IMR-90 (cell line): ENCODE results near the gene C1orf87. TPM values are rescaled to one million over a fixed set of nuclear protein-coding genes. Genes with fewer than 3 reads are reported as not detected.

Experiments used
- ATAC-seq: fragments of 200-7000 bp; cut with Tn5 transposase; 2 replicates; pipeline ENCODE4 v1.9.1; 2020; ENCODE audit warnings: low read depth, mild to moderate bottlenecking, moderate library complexity
- BruUV-seq: library from RNA; stranded (reverse); fragments of 400-500 nt; replicated peaks from 2 replicates; lab custom pipeline; 2021; lab: Mats Ljungman, UMichigan
- CTCF ChIA-PET: fragments of 300-600 bp; formaldehyde crosslinking; extraction: SDS; loops from one replicate; lab custom pipeline; 2021; ENCODE audit warnings: antibody characterized with exemption; lab: Yijun Ruan, JAX
- POLR2A ChIA-PET: fragments of 300-600 bp; sonication (Branson Sonifier 250); formaldehyde crosslinking; loops from one replicate; lab custom pipeline; 2022; ENCODE audit warnings: antibody characterized with exemption; ENCODE audit not compliant: unreplicated experiment; lab: Charles Lee
- DNase-seq: peaks from one replicate; pipeline ENCODE4 v3.0.0; 2013
- H2AFZ ChIP-seq: replicated peaks from 2 replicates; pipeline ENCODE3; 2013; ENCODE audit warnings: low read length, mild to moderate bottlenecking; ENCODE audit not compliant: poor library complexity
- H2AK5ac ChIP-seq: 2 replicates; pipeline ENCODE4 v1.6.1; 2013; ENCODE audit warnings: low read depth, low read length, inconsistent platforms
- H2AK9ac ChIP-seq: replicated peaks from 2 replicates; pipeline ENCODE3; 2013; ENCODE audit warnings: mild to moderate bottlenecking, low read depth, low read length, moderate library complexity; ENCODE audit not compliant: poor library complexity
- H2BK120ac ChIP-seq: 2 replicates; pipeline ENCODE4 v1.6.1; 2013; ENCODE audit warnings: low read depth, low read length, inconsistent platforms
- H2BK15ac ChIP-seq: 3 replicates; pipeline ENCODE4 v1.6.1; 2013; ENCODE audit warnings: low read depth, low read length, inconsistent platforms
- H2BK20ac ChIP-seq: 2 replicates; pipeline ENCODE4 v1.6.1; 2013; ENCODE audit warnings: low read depth, mild to moderate bottlenecking, inconsistent platforms, low read length, moderate library complexity
- H2BK5ac ChIP-seq: 2 replicates; pipeline ENCODE4 v1.6.1; 2013; ENCODE audit warnings: mild to moderate bottlenecking, low read depth, low read length, inconsistent platforms; ENCODE audit not compliant: poor library complexity, severe bottlenecking
- H3K14ac ChIP-seq: replicated peaks from 2 replicates; pipeline ENCODE4 v1.6.1; 2013; ENCODE audit warnings: low read depth, low read length, inconsistent platforms
- H3K18ac ChIP-seq: 2 replicates; pipeline ENCODE4 v1.6.1; 2013; ENCODE audit warnings: low read depth, low read length, control low read depth
- H3K23ac ChIP-seq: 2 replicates; pipeline ENCODE4 v1.6.1; 2013; ENCODE audit warnings: low read depth, low read length, inconsistent platforms
- H3K27ac ChIP-seq: 2 replicates; pipeline ENCODE4 v1.5.1; 2013; ENCODE audit warnings: mild to moderate bottlenecking, control low read depth, low read length; ENCODE audit not compliant: insufficient read depth
- H3K27me3 ChIP-seq: 2 replicates; pipeline ENCODE4 v1.6.1; 2013; ENCODE audit warnings: low read length; ENCODE audit not compliant: control insufficient read depth, insufficient read depth
- H3K36me3 ChIP-seq: 2 replicates; pipeline ENCODE4 v1.6.1; 2013; ENCODE audit warnings: low read length, mixed read lengths; ENCODE audit not compliant: control insufficient read depth, insufficient read depth
- H3K4ac ChIP-seq: 2 replicates; pipeline ENCODE4 v1.6.1; 2013; ENCODE audit warnings: low read depth, low read length, inconsistent platforms
- H3K4me1 ChIP-seq: 2 replicates; pipeline ENCODE4 v1.6.1; 2013; ENCODE audit warnings: low read length, mixed read lengths; ENCODE audit not compliant: control insufficient read depth, insufficient read depth
- H3K4me2 ChIP-seq: 2 replicates; pipeline ENCODE4 v1.6.1; 2013; ENCODE audit warnings: low read depth, mild to moderate bottlenecking, control low read depth, low read length, moderate library complexity
- H3K4me3 ChIP-seq: 2 replicates; pipeline ENCODE4 v1.5.1; 2013; ENCODE audit warnings: low read depth, mild to moderate bottlenecking, control low read depth, low read length, moderate library complexity; ENCODE audit not compliant: insufficient read depth
- H3K56ac ChIP-seq: 2 replicates; pipeline ENCODE4 v1.6.1; 2013; ENCODE audit warnings: low read length, inconsistent platforms; ENCODE audit not compliant: insufficient read depth; ENCODE audit errors: extremely low read depth
- H3K79me1 ChIP-seq, 2 experiments: 2 replicates each; pipeline ENCODE4 v1.6.1; 2013; ENCODE audit warnings: low read length in 2 of 2, inconsistent platforms in 1 of 2, low read depth in 1 of 2
- H3K9ac ChIP-seq: 2 replicates; pipeline ENCODE4 v1.6.1; 2013; ENCODE audit warnings: low read depth, low read length, control low read depth
- H3K9me1 ChIP-seq: 2 replicates; pipeline ENCODE4 v1.6.1; 2013; ENCODE audit warnings: low read length, inconsistent platforms; ENCODE audit not compliant: insufficient read depth
- H3K9me3 ChIP-seq: 2 replicates; pipeline ENCODE4 v1.6.1; 2013; ENCODE audit warnings: low read length; ENCODE audit not compliant: control insufficient read depth, insufficient read depth
- H4K20me1 ChIP-seq: 2 replicates; pipeline ENCODE4 v1.6.1; 2013; ENCODE audit warnings: low read length, inconsistent platforms; ENCODE audit not compliant: insufficient read depth
- H4K5ac ChIP-seq: 2 replicates; pipeline ENCODE4 v1.6.1; 2013; ENCODE audit warnings: mild to moderate bottlenecking, low read depth, low read length, control low read depth
- H4K8ac ChIP-seq, 2 experiments: 2 replicates each; pipeline ENCODE4 v1.6.1; 2013; ENCODE audit warnings: low read depth in 2 of 2, low read length in 2 of 2, control low read depth in 1 of 2, inconsistent platforms in 1 of 2
- H4K91ac ChIP-seq: 2 replicates; pipeline ENCODE4 v1.6.1; 2013; ENCODE audit warnings: low read depth, low read length, inconsistent platforms; ENCODE audit not compliant: insufficient read depth
- BHLHE40 ChIP-seq: fragments of 150-350 bp; IDR thresholded peaks from 2 replicates; pipeline ENCODE4 v1.6.1; 2016; ENCODE audit warnings: mild to moderate bottlenecking, low read depth, low read length
- CEBPB ChIP-seq: IDR thresholded peaks from 2 replicates; pipeline ENCODE4 v1.6.1; 2012; ENCODE audit warnings: low read depth, low read length, improper control_type of control experiment
- FOS ChIP-seq: fragments of 150-350 bp; IDR thresholded peaks from 2 replicates; pipeline ENCODE4 v1.6.1; 2016; ENCODE audit warnings: low read depth, low read length
- MAFK ChIP-seq: IDR thresholded peaks from 2 replicates; pipeline ENCODE4 v1.6.1; 2012; ENCODE audit warnings: low read depth, low read length, improper control_type of control experiment
- MAZ ChIP-seq: IDR thresholded peaks from 2 replicates; pipeline ENCODE4 v1.6.1; 2012; ENCODE audit warnings: low read depth, mild to moderate bottlenecking, low read length, improper control_type of control experiment, moderate library complexity, borderline replicate concordance
- MXI1 ChIP-seq: IDR thresholded peaks from 2 replicates; pipeline ENCODE4 v1.6.1; 2012; ENCODE audit warnings: low read depth, mild to moderate bottlenecking, low read length, moderate library complexity, borderline replicate concordance
- NFE2L2 ChIP-seq: fragments of 150-350 bp; IDR thresholded peaks from 2 replicates; pipeline ENCODE4 v1.6.1; 2016; ENCODE audit warnings: low read depth, mild to moderate bottlenecking, low read length
- POLR2A ChIP-seq: IDR thresholded peaks from 2 replicates; pipeline ENCODE4 v1.6.1; 2012; ENCODE audit warnings: mild to moderate bottlenecking, low read depth, low read length
- RAD21 ChIP-seq: IDR thresholded peaks from 2 replicates; pipeline ENCODE4 v1.6.1; 2012; ENCODE audit warnings: low read length, improper control_type of control experiment
- RCOR1 ChIP-seq: IDR thresholded peaks from 2 replicates; pipeline ENCODE4 v1.6.1; 2012; ENCODE audit warnings: mild to moderate bottlenecking, low read length, improper control_type of control experiment; ENCODE audit not compliant: insufficient replicate concordance
- RFX5 ChIP-seq: IDR thresholded peaks from 2 replicates; pipeline ENCODE4 v1.8.0; 2012; ENCODE audit warnings: low read depth, mild to moderate bottlenecking, low read length, moderate library complexity
- SMC3 ChIP-seq: fragments of 150-350 bp; IDR thresholded peaks from 2 replicates; pipeline ENCODE4 v1.6.1; 2016; ENCODE audit warnings: low read depth, mild to moderate bottlenecking, antibody characterized with exemption, low read length, moderate library complexity
- WGBS, 2 experiments: methylation state at CpG; one replicate each; pipeline versions ENCODE4 v1.1.5 to v1.1.7; 2013; ENCODE audit warnings: missing lambda C conversion rate in 2 of 2; ENCODE audit not compliant: insufficient read length in 1 of 2; ENCODE audit errors: extremely low coverage in 2 of 2; 5-methylcytosine and 5-hydroxymethylcytosine counted together
- dilution Hi-C: fragments of 300-500 bp; cut with HindIII; formaldehyde crosslinking; loops from one replicate; pipeline ENCODE4 v1.14.3; 2018; ENCODE audit warnings: low sequenced_read_pairs; ENCODE audit not compliant: unreplicated experiment
- in situ Hi-C: fragments of 300-500 bp; cut with MboI; formaldehyde crosslinking; loops from 3 replicates; pipeline ENCODE4 v1.14.3; 2019; ENCODE audit warnings: low sequenced_read_pairs, inconsistent platforms, mixed read lengths
- intact Hi-C: fragments of 100-400 bp; cut with micrococcal nuclease; formaldehyde crosslinking; loops from 2 replicates; pipeline ENCODE4 v1.10.0; 2022
- polyA plus RNA-seq, 3 experiments: library from polyadenylated mRNA; depleted of rRNA; stranded (reverse); fragments of >200 nt; gene quantifications; 2 replicates each; pipeline ENCODE4 v1.2.3, GENCODE V29; 2012; ENCODE audit warnings: low replicate concordance in 1 of 3
- total RNA-seq: library from RNA; depleted of rRNA; stranded (reverse); fragments of >200 nt; gene quantifications from 2 replicates; pipeline ENCODE4 v1.2.3, GENCODE V29; 2012
- TF ChIP-seq, protein P1 (sequence below): fragments of 150-350 bp; IDR thresholded peaks from 2 replicates; pipeline ENCODE4 v1.6.1; 2017; ENCODE audit warnings: mild to moderate bottlenecking, antibody characterized with exemption, low read length, low read depth
- TF ChIP-seq, protein P2 (sequence below): conservative IDR thresholded peaks from 2 replicates; pipeline ENCODE4 v1.5.1; 2012; ENCODE audit warnings: mild to moderate bottlenecking, low read depth, low read length, improper control_type of control experiment
- TF ChIP-seq, protein P3 (sequence below): fragments of 150-350 bp; IDR thresholded peaks from 2 replicates; pipeline ENCODE4 v1.6.1; 2016; ENCODE audit warnings: low read depth, mild to moderate bottlenecking, low read length, moderate library complexity, borderline replicate concordance

C1orf87 gene
- total and polyA plus RNA-seq, 2 of the 4 experiments (the other 2 are of a cell fraction): not detected

DNA sequence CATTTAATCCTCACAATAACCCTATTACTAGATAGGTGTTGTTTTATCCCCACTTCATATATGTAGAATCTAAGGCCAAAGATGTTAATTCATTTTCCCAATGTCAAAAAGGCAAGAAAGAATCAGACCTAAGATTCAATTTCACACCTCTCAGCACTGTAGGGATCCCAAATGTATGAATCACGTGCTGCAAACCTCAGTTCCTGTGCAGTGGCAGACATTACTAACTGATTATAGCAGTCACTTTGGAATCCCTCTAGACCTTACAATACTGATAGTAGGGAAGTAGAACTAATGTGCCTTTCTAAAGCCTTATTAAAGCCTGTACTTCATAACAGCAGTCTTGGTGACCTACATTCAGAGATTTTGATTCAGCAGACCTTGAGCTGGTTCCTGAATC is 2.3 kb downstream of the C1orf87 start:
- H3K36me3 ChIP-seq: no peaks in the 10 kb centered on the region
- no peak for TF ChIP-seq MAZ
- TF ChIP-seq RAD21: no peak
- TF ChIP-seq, protein P1, sequence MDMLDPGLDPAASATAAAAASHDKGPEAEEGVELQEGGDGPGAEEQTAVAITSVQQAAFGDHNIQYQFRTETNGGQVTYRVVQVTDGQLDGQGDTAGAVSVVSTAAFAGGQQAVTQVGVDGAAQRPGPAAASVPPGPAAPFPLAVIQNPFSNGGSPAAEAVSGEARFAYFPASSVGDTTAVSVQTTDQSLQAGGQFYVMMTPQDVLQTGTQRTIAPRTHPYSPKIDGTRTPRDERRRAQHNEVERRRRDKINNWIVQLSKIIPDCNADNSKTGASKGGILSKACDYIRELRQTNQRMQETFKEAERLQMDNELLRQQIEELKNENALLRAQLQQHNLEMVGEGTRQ: no peak
- TF ChIP-seq SMC3: no peak
- TF ChIP-seq, protein P2, sequence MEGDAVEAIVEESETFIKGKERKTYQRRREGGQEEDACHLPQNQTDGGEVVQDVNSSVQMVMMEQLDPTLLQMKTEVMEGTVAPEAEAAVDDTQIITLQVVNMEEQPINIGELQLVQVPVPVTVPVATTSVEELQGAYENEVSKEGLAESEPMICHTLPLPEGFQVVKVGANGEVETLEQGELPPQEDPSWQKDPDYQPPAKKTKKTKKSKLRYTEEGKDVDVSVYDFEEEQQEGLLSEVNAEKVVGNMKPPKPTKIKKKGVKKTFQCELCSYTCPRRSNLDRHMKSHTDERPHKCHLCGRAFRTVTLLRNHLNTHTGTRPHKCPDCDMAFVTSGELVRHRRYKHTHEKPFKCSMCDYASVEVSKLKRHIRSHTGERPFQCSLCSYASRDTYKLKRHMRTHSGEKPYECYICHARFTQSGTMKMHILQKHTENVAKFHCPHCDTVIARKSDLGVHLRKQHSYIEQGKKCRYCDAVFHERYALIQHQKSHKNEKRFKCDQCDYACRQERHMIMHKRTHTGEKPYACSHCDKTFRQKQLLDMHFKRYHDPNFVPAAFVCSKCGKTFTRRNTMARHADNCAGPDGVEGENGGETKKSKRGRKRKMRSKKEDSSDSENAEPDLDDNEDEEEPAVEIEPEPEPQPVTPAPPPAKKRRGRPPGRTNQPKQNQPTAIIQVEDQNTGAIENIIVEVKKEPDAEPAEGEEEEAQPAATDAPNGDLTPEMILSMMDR: no peak
- no peak for TF ChIP-seq MAFK
- TF ChIP-seq, protein P3, sequence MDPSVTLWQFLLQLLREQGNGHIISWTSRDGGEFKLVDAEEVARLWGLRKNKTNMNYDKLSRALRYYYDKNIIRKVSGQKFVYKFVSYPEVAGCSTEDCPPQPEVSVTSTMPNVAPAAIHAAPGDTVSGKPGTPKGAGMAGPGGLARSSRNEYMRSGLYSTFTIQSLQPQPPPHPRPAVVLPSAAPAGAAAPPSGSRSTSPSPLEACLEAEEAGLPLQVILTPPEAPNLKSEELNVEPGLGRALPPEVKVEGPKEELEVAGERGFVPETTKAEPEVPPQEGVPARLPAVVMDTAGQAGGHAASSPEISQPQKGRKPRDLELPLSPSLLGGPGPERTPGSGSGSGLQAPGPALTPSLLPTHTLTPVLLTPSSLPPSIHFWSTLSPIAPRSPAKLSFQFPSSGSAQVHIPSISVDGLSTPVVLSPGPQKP: no peak
- no peak for TF ChIP-seq RCOR1
- no peak for TF ChIP-seq RFX5
- no peak for TF ChIP-seq POLR2A
- TF ChIP-seq CEBPB: no peak
- TF ChIP-seq BHLHE40: no peak
- TF ChIP-seq NFE2L2: no peak
- TF ChIP-seq MXI1: no peak
- no peak for TF ChIP-seq FOS
- intact Hi-C loops (no loop called here), dilution Hi-C loops (no loop called here), in situ Hi-C loops (no loop called here)
- no peaks in the 10 kb centered on the region for H3K9me3 ChIP-seq
- no peak overlapping the region for H2BK15ac ChIP-seq
- no peak overlapping the region for H2BK120ac ChIP-seq
- no TSS peak for BruUV-seq
- no peak overlapping the region for H2AK5ac ChIP-seq
- ChIA-PET POLR2A (no interaction called here), CTCF (no interaction called here)
- no peak overlapping the region for H3K4me3 ChIP-seq
- H3K9ac ChIP-seq: no peak overlapping the region
- no peak overlapping the region for H4K8ac ChIP-seq
- H3K56ac ChIP-seq: no peak overlapping the region
- H3K27ac ChIP-seq: no peak overlapping the region
- no peak overlapping the region for H4K5ac ChIP-seq
- DNase-seq (no peak), ATAC-seq (no peak)
- WGBS, 2 experiments: no CpG with 5 or more reads among the region's 1 CpG
- no peak overlapping the region for H2AFZ ChIP-seq
- H3K27me3 ChIP-seq: peaks cover 3% of the 10 kb centered on the region; the same call in 1 of the 2 replicates
- H3K23ac ChIP-seq: no peak overlapping the region
- H2BK5ac ChIP-seq: no peak overlapping the region
- no peak overlapping the region for H4K91ac ChIP-seq
- no peak overlapping the region for H3K18ac ChIP-seq
- no peaks in the 10 kb centered on the region for H3K79me1 ChIP-seq
- H4K20me1 ChIP-seq: no peaks in the 10 kb centered on the region
- no peak overlapping the region for H2BK20ac ChIP-seq
- H3K9me1 ChIP-seq: no peaks in the 10 kb centered on the region
- H3K4me2 ChIP-seq: no peak overlapping the region
- H3K14ac ChIP-seq: no peak overlapping the region
- no peak overlapping the region for H3K4ac ChIP-seq
- no peaks in the 10 kb centered on the region for H3K4me1 ChIP-seq
- no peak overlapping the region for H2AK9ac ChIP-seq
